ENCODE measurements around the gene DNMT1.

The DNMT1 gene

DNA sequence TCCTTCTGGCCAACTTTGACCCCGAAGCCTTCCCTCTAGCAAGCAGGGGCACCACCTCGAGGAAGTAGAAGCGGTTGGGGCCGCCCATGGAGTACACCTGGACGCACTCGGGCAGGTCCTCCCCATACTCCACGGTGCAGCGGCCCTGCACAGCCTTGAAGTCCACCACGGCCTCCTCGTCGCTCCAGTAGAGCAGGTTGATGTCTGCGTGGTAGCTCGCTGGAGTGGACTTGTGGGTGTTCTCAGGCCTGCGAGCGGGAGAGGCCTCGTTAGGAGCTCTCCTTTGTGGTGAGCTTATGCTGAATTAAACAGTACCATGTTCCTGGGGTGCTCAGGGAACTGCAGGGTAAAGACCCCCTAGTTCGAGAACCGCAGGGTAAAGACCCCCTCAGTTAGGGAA, 52.8 kb downstream of the DNMT1 start:
- no peak for DNase-seq (ENCODE audit: low read depth in 2 of 2)

DNA sequence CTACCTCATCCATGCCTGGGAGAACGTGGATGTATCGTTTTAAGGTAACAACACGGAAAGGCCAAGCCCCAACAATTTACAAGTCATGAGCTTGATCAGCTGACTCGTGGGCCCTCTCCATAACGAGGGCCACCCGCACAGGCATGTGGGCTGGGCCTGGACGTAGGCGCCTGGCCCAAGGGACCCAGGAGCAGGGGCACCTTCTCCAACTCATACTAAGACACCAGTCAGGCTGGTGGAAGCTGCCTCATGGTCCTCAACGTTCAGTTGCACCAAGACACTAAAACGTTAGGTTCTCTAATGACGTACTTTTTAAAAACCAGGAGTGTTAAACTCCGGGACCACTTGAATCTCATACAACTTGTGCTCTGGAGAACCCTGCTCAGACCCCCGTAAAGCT, 53.3 kb downstream of the DNMT1 start:
- DNase-seq (ENCODE audit: low read depth in 2 of 2) = no peak

DNA sequence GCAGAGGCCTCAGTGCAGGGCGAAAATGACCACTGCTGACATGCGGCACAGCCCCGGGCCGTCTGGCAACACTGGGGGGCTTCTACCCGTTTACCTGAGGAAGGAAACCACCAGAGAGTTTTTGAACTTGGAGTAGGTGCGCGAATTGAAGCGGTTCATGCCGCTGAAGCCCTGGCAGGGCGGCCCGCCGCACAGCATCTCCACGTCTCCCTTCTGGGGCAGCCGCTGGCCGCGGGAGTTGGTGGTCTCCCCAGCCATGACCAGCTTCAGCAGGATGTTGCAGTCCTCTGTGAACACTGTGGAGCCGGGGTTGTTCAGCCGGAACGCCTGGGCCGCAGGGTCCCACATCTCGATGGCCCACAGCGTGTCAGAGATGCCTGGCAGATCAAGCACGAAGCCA, 54.8 kb downstream of the DNMT1 start:
- no peak for DNase-seq (ENCODE audit: low read depth in 2 of 2)

DNA sequence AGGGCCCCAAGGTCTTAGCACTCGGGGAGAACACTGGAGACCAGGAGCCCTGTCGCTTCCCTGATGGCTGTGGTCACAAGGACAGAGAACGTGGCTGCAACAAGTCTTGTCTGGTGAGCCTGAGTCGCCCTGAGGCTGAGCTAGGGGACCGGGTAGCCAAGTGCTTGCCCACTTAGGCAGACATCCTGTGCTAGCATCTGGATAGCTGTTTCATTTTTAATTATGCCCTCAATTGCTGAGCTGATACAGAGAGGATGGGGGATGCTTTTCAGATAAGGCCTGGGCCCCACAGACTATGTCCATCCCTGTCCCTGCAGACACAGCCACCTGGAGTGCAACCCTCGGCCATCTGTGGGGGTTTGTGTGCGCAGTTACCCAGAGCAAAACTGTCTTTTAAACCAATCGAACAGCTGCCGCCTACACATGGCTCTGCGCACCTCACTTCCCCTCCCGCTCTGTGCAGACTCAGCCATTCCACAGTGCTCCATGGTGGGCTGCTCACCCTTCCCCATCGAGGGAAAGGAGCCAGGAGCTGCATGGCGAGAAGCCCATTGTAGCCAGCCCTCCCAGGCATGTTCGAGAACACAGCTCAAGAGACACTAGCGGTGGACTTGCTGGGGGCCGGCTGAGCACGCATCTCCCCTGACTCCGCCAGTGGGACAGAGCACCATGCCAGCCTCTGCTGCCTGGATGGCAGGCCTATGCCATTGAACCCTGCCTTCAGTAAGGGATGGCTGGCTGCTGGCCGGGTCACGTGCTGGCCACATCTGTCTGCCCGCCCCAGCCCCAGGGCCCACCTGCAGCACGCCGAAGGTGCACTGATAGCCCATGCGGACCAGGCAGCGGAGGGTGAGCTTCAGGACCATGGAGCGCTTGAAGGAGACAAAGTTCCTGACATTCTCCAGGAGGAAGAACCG, 55.6 kb downstream of the DNMT1 start:
- no peak for DNase-seq (ENCODE audit: low read depth in 2 of 2)

DNA sequence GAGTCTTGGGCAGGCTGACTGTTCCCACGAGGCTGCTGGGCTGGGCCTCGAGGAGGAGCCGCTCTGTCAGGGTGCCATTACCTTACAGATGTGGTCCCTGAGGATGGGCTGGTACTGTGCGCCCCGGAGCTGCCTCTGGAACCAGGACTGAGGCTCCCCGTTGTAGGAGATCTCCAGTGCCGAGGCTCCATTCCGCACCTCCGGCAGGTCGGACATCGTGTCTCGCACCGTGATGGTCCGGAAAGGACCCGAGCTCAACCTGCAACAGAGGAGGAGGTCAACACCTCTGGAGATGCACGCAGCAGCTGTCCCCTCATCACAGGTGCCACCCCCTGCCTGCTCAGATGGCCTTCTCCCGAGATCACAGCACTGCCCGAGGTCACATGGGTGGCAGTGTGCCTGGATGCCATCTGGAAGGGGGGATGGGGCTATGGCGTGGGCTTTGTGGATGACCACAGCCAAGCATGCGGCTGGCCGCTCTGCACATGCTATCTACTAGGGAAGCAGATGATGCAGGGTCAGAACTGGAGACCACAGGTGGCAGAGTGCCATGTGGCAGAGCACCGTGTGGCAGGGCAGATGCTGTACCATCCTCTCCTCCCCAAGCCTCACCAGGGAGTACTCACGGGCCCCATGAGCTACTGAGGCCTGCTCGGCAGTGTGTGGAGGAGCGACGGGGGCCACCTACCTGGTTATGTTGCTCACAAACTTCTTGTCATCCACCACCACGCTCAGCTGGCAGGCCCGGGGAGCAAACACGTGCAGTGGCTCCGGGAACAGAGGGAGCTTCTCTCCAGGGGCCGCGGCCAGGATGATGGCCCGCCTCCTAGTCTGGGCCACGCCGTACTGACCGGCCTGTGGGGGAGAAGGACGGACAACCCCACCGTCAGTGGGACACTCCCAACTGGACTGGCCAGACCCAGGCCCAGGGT, 56.7 kb downstream of the DNMT1 start:
- no peak for DNase-seq (ENCODE audit: low read depth in 2 of 2)

DNA sequence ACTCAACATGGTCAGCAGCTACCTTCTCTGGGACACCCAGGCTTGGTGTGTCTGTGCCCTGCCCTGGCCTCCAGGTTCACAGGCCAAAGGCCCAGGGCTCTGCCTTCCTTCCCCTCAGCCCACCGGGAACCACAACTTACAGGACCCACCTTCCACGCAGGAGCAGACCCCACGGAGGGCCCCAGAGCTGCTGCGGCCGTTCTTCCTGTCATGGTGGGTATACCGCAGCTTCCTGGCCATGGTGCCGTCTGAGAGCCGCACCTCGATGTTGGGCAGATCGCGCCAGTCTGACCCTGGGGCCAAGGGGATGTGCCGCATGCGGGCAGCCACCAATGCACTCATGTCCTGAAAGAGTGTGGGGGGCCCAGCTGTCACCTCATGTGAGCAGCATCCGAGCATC, 57.8 kb downstream of the DNMT1 start:
- no peak for DNase-seq (ENCODE audit: low read depth in 2 of 2)

DNA sequence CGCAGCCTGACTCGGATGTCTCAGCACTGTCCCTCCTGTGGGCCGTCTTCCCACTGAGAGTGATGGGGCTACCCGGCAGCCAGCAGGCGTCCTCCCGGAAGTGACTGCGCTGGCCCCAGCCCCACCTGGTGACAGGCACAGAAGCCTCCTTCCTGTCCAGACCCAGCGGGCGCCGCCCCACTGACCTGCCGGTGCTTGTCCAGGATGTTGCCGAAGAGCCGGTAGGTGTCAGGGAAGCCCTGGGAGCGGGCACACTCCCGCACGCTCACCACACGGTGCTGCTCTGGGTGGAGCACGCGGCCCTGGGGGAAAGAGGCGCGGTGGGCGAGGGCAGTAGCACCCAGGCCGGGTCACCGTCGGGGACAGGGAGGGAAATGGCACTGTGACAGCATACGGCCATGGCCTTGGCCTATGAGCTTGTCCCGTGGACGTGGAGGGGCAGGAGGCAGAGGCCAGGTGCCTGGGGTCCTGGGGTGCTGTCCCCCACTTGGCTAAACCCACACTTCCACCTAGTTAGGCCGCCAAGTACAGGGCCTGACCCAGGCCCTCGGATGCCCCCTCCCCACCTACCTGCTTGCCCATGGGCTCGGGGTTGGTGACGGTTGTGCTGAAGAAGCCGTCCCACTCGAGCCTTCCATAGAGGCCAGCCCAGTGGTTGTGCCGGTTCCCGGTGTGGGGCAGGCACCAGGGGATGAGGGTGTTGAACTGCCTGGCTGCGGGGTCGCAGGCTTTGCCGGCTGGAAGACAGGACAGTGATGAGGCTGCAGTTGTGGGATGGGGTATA, 59.0 kb downstream of the DNMT1 start:
- DNase-seq (ENCODE audit: low read depth in 2 of 2) = no peak

DNA sequence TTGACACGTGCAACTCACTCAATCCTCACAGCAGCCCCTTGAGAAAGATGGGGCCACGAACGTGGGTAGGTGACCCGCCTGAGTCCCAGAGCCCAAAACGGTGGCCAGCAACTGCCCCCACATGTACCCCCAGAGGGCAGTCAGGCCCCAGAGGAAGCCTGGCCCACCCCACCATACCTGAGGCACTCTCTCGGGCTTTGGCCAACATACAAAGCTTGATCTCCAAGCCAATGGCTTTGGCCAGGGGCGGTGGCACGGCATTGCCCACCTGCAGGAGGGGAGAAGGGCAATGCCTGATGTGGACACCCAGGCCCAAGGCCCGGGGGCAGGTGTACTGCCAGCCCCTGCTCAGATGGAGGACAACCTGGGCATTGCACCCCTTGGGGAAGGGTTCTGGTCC, 60.7 kb downstream of the DNMT1 start:
- DNase-seq (ENCODE audit: low read depth in 2 of 2) = no peak

DNA sequence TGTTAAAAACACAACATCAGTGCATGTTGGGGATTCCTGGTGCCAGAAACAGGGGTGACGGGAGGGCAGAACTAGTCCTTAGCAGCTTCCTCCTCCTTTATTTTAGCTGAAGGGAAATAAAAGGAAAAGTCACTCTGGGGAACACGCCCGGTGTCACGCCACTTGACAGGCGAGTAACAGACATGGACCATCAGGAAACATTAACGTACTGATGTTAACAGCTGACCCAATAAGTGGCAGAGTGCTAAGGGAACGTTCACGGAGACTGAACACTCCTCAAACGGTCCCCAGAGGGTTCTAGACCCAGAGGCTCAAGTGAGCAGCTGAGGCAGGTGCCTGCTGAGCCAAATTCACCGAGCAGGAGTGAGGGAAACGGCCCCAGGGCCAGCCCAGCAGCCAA, 61.2 kb downstream of the DNMT1 start:
- DNase-seq (ENCODE audit: low read depth in 2 of 2) = no peak

DNA sequence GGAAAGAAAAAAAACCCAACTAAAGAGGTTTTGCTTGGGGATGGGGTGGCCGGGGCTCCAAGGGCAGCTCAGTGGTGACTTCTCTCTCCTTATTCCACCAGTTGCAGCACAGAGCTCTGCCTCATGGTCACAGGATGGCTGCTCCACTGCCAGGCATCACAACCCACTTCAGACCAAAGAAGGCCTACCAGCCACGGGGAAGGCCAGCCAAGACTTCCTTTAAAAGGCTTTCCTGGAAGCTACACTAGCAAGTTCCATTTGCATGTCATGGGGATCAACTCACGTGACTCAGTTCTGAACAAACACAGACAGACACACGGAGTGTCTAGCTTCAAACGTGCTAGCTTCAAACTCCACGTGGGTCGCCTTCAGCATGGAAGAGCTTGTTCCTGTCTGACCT, 61.8 kb downstream of the DNMT1 start:
- no peak for DNase-seq (ENCODE audit: low read depth in 2 of 2)

DNA sequence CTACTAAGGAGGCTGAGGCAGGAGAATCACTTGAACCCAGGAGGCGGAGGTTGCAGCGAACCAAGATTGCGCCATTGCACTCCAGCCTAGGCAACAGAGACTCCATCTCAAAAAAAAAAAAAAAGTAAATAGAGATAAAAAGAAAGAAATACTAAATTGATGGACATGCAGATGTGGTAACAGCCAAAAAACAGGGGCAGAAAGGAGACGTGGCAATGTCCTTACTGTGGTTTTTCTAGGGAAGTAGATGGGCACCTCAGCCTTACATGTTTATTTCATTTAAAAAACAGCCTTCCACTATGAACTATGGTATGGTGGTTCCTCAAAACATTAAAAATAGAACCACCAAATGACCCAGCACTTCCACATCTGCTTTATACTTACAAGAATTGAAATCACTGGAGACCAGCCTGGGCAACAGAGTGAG, 68.5 kb downstream of the DNMT1 start:
- DNase-seq (ENCODE audit: low read depth in 2 of 2) = no peak

DNA sequence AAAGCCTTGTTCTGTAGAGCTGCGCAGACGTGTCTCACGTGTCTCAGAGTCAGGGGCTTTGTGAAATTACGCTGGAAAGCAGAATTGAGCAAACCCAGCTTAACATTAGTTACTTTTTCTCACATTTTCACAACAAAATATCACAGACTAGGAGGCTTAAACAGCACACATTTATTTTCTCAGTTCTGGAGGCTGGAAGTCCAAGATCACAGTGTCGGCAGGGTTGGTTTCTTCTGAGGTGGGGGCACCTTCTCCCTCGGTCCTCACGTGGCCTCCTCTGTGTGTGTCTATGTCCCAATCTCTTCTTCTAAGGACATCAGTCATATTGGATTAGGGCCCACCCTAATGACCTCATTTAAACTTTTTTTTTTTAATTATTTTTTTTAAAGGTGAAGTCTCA, 70.3 kb downstream of the DNMT1 start:
- no peak for DNase-seq (ENCODE audit: low read depth in 2 of 2)

DNA sequence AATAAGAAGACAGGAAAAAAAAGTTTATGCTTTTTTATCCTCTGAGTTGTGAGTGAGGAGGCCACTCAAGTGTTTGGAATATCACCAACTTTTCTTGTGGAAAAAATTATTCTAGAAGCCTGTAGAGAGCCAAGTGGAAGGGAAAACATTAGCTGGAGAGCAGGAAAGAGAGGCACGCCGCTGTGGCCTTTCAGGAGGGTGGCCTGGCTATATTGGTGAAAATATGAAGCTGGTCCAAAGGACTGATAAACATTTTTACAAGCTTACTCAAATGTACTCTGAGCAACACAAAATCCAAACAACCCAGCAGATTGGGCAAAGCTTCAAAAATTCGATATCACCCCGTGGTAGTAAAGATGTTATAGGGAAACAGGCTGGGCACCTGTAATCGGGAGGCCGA, 72.7 kb downstream of the DNMT1 start:
- DNase-seq (ENCODE audit: low read depth in 2 of 2) = no peak

DNA sequence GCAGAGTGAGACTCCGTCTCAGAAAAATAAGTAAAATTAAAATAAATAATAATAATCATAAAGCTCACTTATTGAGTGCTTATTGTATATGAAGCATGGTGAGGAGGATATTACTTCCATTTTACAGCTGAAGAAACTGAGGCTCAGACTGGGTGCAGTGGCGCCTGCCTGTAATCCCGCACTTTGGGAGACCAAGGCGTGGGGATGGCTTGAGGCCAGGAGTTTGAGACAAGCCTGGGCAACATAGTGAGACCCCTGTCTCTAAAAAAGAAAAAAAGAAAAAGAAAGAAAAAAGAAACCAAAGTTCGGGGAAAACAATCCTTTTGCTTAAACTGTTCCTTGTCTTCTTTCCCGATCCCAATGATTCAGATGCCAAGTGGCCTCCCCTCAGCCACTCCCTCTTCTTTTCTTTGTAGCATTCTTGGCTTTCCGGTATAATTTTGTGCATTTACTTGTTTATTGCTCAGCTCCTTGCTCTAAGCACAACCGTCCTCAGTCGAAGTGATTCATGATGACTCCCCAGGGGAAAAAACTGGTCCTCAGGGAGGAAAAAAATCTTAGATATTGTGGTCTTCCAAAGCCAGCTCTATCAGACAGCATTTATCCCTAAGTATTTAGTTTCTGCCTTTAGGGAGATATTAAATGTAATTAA, 74.1 kb downstream of the DNMT1 start:
- no peak for DNase-seq (ENCODE audit: low read depth in 2 of 2)

DNA sequence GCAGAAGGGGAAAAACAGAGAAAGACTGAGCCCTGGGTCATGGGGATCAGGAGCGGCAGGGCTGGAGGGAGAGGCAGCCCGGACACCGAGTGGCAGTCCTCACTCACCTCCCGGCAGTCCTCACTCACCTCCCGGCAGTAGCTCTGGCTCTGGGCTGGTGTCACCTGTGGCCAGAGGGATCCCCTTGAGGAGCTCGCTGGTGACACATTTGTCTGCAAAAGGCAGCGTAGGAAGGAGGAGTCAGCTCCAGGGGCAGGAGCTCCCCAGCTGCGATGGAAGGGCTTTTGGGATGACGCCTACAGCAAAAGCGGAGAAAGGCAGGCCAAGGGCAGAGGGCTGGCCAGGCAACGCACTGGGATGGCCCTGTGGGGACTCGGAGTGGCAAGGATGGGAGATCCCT, 75.8 kb downstream of the DNMT1 start:
- DNase-seq (ENCODE audit: low read depth in 2 of 2) = no peak

DNA sequence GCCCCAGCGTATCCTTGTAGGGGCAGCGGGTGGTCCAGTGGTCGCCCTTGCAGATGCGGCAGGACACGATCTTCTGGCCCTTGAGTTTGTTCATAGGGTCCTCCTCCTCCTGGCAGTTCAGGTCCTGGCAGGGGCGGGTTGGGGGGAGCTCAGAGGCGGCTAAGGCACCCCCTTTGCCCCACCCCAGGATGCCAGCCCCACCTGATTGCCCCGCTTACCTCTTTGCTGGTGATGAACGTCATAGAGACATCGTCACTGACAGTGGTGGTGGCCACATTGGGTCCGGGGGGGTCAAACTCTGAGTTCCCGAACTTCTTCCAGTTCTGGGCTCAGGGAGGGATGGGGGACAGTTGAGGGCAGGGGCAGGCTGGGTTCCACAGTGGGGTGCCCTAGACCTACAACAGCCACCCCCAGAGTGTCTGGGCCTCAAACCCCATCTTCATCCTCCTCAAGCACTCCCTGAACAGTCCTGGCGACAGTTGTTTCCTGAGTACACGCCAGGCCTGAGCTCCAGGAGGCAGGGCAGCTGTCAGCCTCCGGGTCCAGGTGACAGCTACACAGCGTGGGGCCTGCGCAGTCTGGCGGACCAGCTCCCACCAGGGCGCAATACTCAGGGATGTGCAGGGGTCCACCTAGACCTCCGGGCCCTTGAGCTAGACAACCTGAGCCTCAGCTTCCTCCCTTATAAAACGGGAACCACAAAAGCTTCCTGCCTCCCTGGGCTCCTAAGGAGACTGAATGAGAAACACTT, 77.7 kb downstream of the DNMT1 start:
- no peak for DNase-seq (ENCODE audit: low read depth in 2 of 2)

DNA sequence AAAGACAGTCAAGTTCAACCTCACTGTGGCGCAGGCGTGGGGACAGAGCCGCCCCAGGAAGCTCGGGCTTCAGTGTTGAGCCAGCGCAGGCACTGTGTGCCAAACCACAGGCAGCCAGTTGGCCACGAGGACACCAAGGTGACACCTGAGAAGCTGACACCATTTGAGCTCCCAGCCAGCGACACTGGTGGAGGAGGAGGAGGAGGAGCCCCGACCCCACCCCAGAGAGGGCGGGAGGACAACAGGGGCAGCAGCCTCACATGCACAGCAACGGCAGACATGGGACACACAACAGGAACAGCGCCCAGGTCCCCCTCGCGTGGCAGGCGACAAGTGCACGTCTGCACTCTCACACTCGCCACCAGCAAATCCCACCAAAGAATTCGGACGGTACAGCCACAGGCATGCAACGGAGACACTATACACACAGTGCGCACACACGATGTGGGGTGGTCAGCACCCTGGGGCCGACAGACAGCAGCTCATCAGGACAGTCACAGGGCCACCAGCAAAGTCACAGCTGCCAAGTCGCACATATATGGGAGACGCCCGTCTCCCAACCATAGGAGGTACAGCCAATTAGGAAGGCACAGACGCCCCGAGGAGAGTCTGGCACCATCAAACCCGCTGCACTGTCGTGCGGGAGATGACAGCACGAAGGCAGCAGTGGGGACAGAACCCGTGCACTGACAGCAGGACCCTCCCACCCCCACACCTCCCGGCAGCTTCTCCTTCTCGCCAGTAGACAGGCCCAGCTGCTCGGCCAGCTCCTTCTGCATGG, 78.5 kb downstream of the DNMT1 start:
- DNase-seq (ENCODE audit: low read depth in 2 of 2) = no peak

DNA sequence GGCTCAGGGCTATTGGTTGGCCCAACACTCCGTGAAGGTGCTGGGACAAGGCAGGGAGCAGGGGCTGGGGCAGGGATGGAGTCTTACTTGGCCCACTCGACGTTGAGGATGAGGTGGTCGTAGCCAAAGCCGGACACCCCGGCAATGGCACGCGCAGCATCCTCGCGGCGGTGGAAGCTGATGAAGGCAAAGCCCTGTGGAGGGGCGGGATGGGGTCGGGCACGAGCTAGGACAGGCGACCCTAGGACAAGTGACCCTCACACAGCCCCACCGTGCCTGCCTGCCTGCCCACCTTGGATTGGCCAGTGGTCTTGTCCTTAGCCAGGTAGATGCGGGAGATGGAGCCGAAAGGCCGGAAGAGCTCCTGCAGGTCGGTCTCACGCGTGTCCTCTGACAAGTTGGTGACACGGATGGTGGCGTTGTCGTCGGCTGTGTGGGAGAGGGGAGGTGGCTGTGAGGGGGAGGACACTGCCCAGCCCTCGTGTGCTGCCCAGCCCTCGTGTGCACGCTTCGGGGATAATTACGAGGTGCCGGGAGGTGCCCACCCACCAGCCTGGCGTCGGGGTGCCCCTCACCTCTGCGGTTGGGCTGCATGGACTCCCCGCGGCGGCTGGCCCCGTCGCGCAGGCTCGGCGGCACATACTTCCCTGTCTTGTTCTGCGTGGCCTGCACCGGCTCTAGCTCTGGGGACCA, 79.2 kb downstream of the DNMT1 start:
- DNase-seq (ENCODE audit: low read depth in 2 of 2) = no peak

DNA sequence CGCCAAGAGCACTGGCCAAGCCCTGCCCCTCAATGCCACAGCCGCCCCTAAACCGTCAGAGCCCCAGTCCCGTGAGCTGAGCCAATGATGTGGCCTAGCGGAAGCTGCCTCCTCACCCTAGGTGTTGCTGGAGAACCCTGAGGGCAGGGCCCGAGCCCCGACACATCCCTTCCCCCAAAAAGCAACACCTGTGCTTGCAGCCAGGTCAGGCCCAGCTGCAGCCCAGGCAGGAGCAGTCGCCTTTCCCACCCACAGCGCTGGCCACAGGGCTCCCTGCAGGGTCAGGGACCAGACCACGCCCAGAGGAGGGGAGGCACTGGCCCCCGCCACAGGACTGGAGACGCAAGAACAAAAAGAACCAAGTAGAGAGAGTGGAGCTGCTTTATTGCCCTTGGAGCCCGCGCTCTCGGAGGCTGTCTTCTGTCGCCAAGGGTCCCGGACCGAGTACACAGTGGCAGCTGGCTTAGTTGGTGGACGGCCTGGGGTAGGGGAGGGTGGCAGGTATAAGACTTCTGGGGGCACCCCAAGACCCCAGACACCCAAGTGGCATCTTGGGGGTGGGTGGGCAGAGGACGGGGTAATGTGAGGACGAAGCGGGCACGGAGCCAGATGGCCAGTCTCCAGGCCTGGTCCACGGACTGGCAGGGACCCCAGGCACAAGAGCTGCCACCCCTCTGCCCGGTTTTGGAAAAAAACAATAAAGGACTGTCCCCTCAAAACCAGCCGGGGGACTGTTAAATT, 79.9 kb downstream of the DNMT1 start:
- DNase-seq (ENCODE audit: low read depth in 2 of 2) = no peak
